Measurements from ENCODE around the gene CD22.

Gene CD22

DNA sequence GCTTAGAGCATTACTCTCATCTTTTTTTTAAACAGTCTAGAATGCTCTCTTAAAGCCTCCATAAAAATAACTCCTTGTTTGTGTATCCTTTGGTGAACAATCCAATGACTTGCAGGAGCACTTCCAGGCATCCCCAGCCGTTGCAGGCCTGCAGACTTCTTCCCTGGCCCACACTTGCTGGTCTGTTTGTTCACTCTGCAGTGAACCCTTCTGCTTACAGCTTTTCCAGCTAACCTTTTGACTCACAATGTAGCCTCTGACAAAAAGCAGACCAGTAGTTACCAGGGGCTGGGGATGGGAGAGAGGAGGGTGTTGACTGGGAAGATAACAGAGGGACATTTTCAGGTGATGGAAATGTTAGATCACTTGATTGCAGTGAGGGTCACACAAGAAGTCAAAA is 51.0 kb downstream of the CD22 start:
- H3K4me2 ChIP-seq (ENCODE audit: low read depth, low read length) = no peak overlapping the region
- no peak overlapping the region for H3K9ac ChIP-seq (ENCODE audit: low read length)
- H3K27me3 ChIP-seq (replicated peaks; ENCODE audit: insufficient read depth, low read length) = peaks cover 50% of the 10 kb centered on the region
- H3K9me3 ChIP-seq (replicated peaks; ENCODE audit: insufficient read depth, low read length) = no peaks in the 10 kb centered on the region
- no peak for DNase-seq
- H3K27ac ChIP-seq (ENCODE audit: low read length) = no peak overlapping the region
- no peaks in the 10 kb centered on the region for H4K20me1 ChIP-seq (ENCODE audit: insufficient read depth, low read length)
- no peaks in the 10 kb centered on the region for H3F3A ChIP-seq (ENCODE audit: insufficient read depth, low read length)
- H3K9me2 ChIP-seq (replicated peaks; ENCODE audit: insufficient read depth, low read length) = no peaks in the 10 kb centered on the region
- no peaks in the 10 kb centered on the region for H3K4me1 ChIP-seq (ENCODE audit: low read length)
- H2AFZ ChIP-seq (ENCODE audit: low read length) = no peak overlapping the region
- TF ChIP-seq EZH2 (optimal IDR thresholded peaks at IDR 0.05; ENCODE audit: low read depth, low read length) (no peak), EZH2phosphoT487 (IDR thresholded peaks at IDR 0.05; ENCODE audit: low read length) (no peak)
- TF ChIP-seq, protein P1, sequence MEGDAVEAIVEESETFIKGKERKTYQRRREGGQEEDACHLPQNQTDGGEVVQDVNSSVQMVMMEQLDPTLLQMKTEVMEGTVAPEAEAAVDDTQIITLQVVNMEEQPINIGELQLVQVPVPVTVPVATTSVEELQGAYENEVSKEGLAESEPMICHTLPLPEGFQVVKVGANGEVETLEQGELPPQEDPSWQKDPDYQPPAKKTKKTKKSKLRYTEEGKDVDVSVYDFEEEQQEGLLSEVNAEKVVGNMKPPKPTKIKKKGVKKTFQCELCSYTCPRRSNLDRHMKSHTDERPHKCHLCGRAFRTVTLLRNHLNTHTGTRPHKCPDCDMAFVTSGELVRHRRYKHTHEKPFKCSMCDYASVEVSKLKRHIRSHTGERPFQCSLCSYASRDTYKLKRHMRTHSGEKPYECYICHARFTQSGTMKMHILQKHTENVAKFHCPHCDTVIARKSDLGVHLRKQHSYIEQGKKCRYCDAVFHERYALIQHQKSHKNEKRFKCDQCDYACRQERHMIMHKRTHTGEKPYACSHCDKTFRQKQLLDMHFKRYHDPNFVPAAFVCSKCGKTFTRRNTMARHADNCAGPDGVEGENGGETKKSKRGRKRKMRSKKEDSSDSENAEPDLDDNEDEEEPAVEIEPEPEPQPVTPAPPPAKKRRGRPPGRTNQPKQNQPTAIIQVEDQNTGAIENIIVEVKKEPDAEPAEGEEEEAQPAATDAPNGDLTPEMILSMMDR (IDR thresholded peaks at IDR 0.05; ENCODE audit: low read length) = no peak
- no peak overlapping the region for H3K4me3 ChIP-seq (ENCODE audit: low read length)
- no peaks in the 10 kb centered on the region for H3K79me2 ChIP-seq (ENCODE audit: low read length)
- no peaks in the 10 kb centered on the region for H3K36me3 ChIP-seq (replicated peaks; ENCODE audit: insufficient read depth, low read length)

DNA sequence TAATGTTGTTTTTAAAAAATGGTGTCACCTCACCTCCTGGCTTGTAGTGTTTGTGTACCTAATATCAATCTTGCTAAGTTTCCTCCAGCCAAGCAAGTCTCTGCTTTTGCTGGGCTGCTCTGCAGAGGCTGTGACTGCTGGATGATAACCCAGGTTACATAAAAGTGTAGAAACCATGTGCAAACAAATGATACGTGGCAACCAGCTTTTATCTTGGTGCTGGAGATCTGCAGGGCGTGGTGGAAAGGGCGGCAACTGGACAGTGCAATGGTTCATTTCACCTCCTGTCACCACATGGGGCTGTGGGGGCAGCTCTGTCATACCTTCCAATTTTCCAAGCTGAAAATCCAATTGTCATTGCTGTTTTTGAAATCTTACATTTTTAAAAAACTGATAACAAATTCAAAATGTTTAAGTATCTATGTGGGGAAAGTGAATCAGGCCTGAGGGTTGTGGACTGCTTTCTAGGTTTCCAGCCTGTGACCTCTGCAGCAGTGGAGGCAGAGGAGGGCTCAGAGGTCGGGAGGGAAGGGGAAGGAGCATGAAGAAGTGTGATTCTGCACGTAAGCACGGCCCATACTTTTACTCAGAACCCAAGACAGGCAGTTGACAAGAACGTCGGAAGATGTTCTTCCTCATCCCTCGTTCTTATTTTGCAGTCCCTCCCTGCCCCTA is 51.6 kb downstream of the CD22 start:
- Histone ChIP-seq H3K9me3 (replicated peaks; ENCODE audit: insufficient read depth, low read length) (no peaks in the 10 kb centered on the region), H3K27ac (ENCODE audit: low read length) (no peak overlapping the region), H3K36me3 (replicated peaks; ENCODE audit: insufficient read depth, low read length) (no peaks in the 10 kb centered on the region), H3K4me3 (ENCODE audit: low read length) (no peak overlapping the region), H3K9me2 (replicated peaks; ENCODE audit: insufficient read depth, low read length) (no peaks in the 10 kb centered on the region), H2AFZ (ENCODE audit: low read length) (no peak overlapping the region), H3K4me2 (ENCODE audit: low read depth, low read length) (no peak overlapping the region), H3K9ac (ENCODE audit: low read length) (no peak overlapping the region), H4K20me1 (ENCODE audit: insufficient read depth, low read length) (no peaks in the 10 kb centered on the region), H3K27me3 (replicated peaks; ENCODE audit: insufficient read depth, low read length) (peaks cover 48% of the 10 kb centered on the region), H3F3A (ENCODE audit: insufficient read depth, low read length) (no peaks in the 10 kb centered on the region), H3K79me2 (ENCODE audit: low read length) (no peaks in the 10 kb centered on the region), H3K4me1 (ENCODE audit: low read length) (no peaks in the 10 kb centered on the region)
- DNase-seq = no peak
- TF ChIP-seq EZH2phosphoT487 (IDR thresholded peaks at IDR 0.05; ENCODE audit: low read length) = no peak

GRCh38 chr19:35381318-35381717 is 52.3 kb downstream of the CD22 start:
- H4K20me1 ChIP-seq (ENCODE audit: insufficient read depth, low read length) = no peaks in the 10 kb centered on the region
- no peaks in the 10 kb centered on the region for H3K9me3 ChIP-seq (replicated peaks; ENCODE audit: insufficient read depth, low read length)
- H3K27me3 ChIP-seq (replicated peaks; ENCODE audit: insufficient read depth, low read length) = peaks cover 44% of the 10 kb centered on the region
- H3K9me2 ChIP-seq (replicated peaks; ENCODE audit: insufficient read depth, low read length) = no peaks in the 10 kb centered on the region
- no peak for DNase-seq
- no peaks in the 10 kb centered on the region for H3K4me1 ChIP-seq (ENCODE audit: low read length)
- no peaks in the 10 kb centered on the region for H3F3A ChIP-seq (ENCODE audit: insufficient read depth, low read length)
- no peak overlapping the region for H3K9ac ChIP-seq (ENCODE audit: low read length)
- TF ChIP-seq, protein P1 (IDR thresholded peaks at IDR 0.05; ENCODE audit: low read length) = no peak
- TF ChIP-seq EZH2 (optimal IDR thresholded peaks at IDR 0.05; ENCODE audit: low read depth, low read length) (no peak), EZH2phosphoT487 (IDR thresholded peaks at IDR 0.05; ENCODE audit: low read length) (no peak)
- no peaks in the 10 kb centered on the region for H3K79me2 ChIP-seq (ENCODE audit: low read length)
- no peaks in the 10 kb centered on the region for H3K36me3 ChIP-seq (replicated peaks; ENCODE audit: insufficient read depth, low read length)
- H3K4me3 ChIP-seq (ENCODE audit: low read length) = no peak overlapping the region
- H2AFZ ChIP-seq (ENCODE audit: low read length) = no peak overlapping the region
- no peak overlapping the region for H3K27ac ChIP-seq (ENCODE audit: low read length)
- H3K4me2 ChIP-seq (ENCODE audit: low read depth, low read length) = no peak overlapping the region

GRCh38 chr19:35381926-35382325 is 52.9 kb downstream of the CD22 start:
- H3K4me3 ChIP-seq (ENCODE audit: low read length) = no peak overlapping the region
- no peak for DNase-seq
- TF ChIP-seq, protein P1 (IDR thresholded peaks at IDR 0.05; ENCODE audit: low read length) = no peak
- TF ChIP-seq EZH2 (optimal IDR thresholded peaks at IDR 0.05; ENCODE audit: low read depth, low read length) = no peak
- TF ChIP-seq EZH2phosphoT487 (IDR thresholded peaks at IDR 0.05; ENCODE audit: low read length) = no peak
- no peak overlapping the region for H3K27ac ChIP-seq (ENCODE audit: low read length)
- no peaks in the 10 kb centered on the region for H3K36me3 ChIP-seq (replicated peaks; ENCODE audit: insufficient read depth, low read length)
- no peaks in the 10 kb centered on the region for H3K79me2 ChIP-seq (ENCODE audit: low read length)
- no peaks in the 10 kb centered on the region for H3K4me1 ChIP-seq (ENCODE audit: low read length)
- H3K27me3 ChIP-seq (replicated peaks; ENCODE audit: insufficient read depth, low read length) = peaks cover 42% of the 10 kb centered on the region
- H2AFZ ChIP-seq (ENCODE audit: low read length) = no peak overlapping the region
- no peaks in the 10 kb centered on the region for H4K20me1 ChIP-seq (ENCODE audit: insufficient read depth, low read length)
- no peaks in the 10 kb centered on the region for H3F3A ChIP-seq (ENCODE audit: insufficient read depth, low read length)
- H3K9ac ChIP-seq (ENCODE audit: low read length) = no peak overlapping the region
- no peak overlapping the region for H3K4me2 ChIP-seq (ENCODE audit: low read depth, low read length)
- H3K9me2 ChIP-seq (replicated peaks; ENCODE audit: insufficient read depth, low read length) = no peaks in the 10 kb centered on the region
- no peaks in the 10 kb centered on the region for H3K9me3 ChIP-seq (replicated peaks; ENCODE audit: insufficient read depth, low read length)
